ENCODE data around the gene ASH1L.

- TF ChIP-seq POLR2AphosphoS5 (IDR thresholded peaks at IDR 0.05; ENCODE audit: low read depth, low read length): no peak
- TF ChIP-seq TAF1 (IDR thresholded peaks at IDR 0.05; ENCODE audit: borderline replicate concordance, insufficient read depth, low read length): no peak
- no peak for TF ChIP-seq REST (IDR thresholded peaks at IDR 0.05; ENCODE audit: insufficient read depth in 1 of 2, low read depth in 2 of 2, low read length in 2 of 2)
Measured at GRCh38 chr1:155327981-155328380, 234.6 kb downstream of the ASH1L start.

Data from PFSK-1 (cell line).